ENCODE measurements around the gene ANGPTL7.

DNA sequence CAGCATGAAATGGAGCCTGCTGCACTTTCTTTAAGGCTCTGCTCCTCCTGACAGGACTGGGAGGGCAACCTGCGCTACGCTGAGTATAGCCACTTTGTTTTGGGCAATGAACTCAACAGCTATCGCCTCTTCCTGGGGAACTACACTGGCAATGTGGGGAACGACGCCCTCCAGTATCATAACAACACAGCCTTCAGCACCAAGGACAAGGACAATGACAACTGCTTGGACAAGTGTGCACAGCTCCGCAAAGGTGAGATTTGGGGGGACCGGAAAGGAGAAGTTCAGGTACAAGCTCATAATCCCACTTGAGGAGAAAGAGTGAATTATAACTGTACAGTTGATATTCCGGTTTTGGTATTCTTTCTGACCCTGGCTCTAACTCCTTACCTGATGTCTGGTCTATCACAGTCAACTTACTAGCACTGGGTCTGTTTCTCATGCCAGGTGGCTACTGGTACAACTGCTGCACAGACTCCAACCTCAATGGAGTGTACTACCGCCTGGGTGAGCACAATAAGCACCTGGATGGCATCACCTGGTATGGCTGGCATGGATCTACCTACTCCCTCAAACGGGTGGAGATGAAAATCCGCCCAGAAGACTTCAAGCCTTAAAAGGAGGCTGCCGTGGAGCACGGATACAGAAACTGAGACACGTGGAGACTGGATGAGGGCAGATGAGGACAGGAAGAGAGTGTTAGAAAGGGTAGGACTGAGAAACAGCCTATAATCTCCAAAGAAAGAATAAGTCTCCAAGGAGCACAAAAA is 5.4 kb downstream of the ANGPTL7 start:
- no peak for TF ChIP-seq CTCF (IDR thresholded peaks at IDR 0.05; ENCODE audit: low read length)
- no peak for TF ChIP-seq EZH2 (optimal IDR thresholded peaks at IDR 0.05; ENCODE audit: low read depth, low read length)
